ENCODE data around the gene ADGRG3. TPM values are rescaled to one million over a fixed set of nuclear protein-coding genes. Genes with fewer than 3 reads are reported as not detected.

Gene ADGRG3
- total RNA-seq, 2 experiments from 2014 or later = 0.14 TPM; not detected in 1

DNA sequence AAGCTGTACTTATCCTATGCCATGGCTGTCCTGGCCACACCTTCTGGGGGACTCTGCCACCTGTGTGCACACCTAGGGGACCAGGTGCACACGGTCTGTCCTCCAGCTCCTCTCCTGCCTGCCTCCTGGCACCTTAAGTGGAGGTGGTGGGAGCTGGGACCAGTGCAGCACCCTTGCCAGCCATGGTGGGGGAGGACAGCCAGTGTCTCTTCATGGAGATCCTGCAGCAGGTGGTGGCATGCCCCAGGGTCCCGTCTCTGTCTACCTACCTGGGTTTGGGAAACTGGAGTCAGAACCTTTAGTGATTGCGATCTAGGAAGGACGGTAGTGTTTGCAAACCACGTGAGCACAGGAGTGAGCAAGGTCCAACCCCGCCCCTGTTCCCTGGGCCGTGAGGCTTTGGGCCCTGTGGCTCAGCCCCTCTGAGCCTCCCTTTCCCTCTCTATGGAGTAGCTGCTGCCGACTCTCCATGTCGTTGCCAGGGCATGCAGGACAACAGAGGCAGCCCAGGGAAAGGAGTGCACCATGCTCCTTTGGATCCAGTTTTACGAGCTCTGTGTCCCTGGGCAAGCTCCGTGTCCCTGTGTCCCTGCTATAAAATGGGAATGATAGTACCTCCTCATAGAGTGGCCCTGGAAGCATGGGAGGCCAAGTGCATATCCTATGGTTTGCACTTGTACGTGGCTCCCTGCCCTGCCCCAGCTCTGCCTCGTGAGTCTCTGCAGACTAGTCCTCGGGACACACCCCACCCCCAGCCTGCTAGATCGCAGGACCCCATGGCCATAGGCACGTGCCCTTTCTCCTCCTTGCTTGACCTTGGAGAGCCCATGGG lies 32.6 kb upstream of the ADGRG3 start:
- H3K27ac Mint-ChIP-seq = no peak overlapping the region
- peaks cover 2% of the 10 kb centered on the region for H3K4me1 Mint-ChIP-seq (ENCODE audit: low read depth)
- CTCF ChIA-PET = interaction anchor here (0.6 to 10.0 kb wide), 4 partner anchors 13 to 59 kb away, joined by 3 to 63 read pairs (median 6); no protein-coding TSS in a partner anchor
- DNase-seq = no peak
- intact Hi-C loops (cut with micrococcal nuclease) = no loop called here
- H3K4me3 Mint-ChIP-seq = no peak overlapping the region
- no peaks in the 10 kb centered on the region for H3K9me3 Mint-ChIP-seq
- peaks cover 10% of the 10 kb centered on the region for H3K27me3 Mint-ChIP-seq (ENCODE audit: low read depth)
- no peaks in the 10 kb centered on the region for H3K36me3 Mint-ChIP-seq (ENCODE audit: low read depth)

DNA sequence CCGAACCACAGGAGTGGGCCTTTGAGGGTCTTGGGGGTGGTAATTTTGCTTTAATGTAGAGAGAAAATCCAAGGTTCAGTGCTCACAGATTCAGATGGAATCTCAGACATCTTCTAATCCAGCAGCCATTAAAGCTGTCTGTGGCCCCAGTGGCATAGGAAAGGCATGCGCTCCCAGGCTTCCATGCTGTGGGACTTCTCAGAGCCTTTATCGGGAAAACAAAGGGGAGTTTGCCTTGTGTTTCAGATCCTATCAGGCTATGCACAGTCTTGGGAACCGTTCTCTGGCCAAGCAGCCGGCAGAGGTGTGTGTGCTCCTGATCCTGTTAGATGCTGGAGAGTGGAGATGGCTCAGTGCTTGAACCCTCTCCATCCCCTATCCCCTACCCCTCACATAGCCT lies 31.9 kb upstream of the ADGRG3 start:
- H3K4me3 Mint-ChIP-seq = no peak overlapping the region
- DNase-seq = no peak
- no peaks in the 10 kb centered on the region for H3K9me3 Mint-ChIP-seq
- H3K4me1 Mint-ChIP-seq (ENCODE audit: low read depth) = peaks cover 2% of the 10 kb centered on the region
- intact Hi-C loops (cut with micrococcal nuclease) = no loop called here
- H3K36me3 Mint-ChIP-seq (ENCODE audit: low read depth) = no peaks in the 10 kb centered on the region
- CTCF ChIA-PET = interaction anchor here (1.2 to 10.0 kb wide), 2 partner anchors 12 to 43 kb away, joined by 3 to 63 read pairs; no protein-coding TSS in a partner anchor
- peaks cover 4% of the 10 kb centered on the region for H3K27me3 Mint-ChIP-seq (ENCODE audit: low read depth)
- no peak overlapping the region for H3K27ac Mint-ChIP-seq

DNA sequence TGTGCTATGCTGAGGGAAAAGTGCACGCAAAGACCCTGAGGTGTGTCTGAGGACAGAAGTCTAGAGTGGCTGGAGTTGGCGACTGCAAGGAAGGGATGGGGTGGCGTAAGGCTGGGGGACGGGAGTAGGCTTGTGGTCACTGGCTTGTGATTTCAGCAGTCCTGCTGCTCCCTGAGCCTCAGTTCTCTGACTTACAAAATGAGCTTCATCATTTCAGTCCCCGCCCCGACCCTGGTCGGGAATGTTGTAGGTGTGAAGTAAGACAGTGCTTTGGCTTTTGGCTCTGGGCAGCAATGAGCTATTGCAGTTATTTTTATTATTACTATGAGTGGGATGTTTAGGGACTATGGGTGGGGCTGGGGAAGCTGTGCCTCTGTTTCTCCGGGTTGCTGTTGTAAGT lies 31.1 kb upstream of the ADGRG3 start:
- Mint-ChIP-seq H3K9me3 (no peaks in the 10 kb centered on the region), H3K27ac (no peak overlapping the region), H3K4me1 (ENCODE audit: low read depth) (peaks cover 2% of the 10 kb centered on the region), H3K36me3 (ENCODE audit: low read depth) (no peaks in the 10 kb centered on the region), H3K27me3 (ENCODE audit: low read depth) (peaks cover 4% of the 10 kb centered on the region), H3K4me3 (no peak overlapping the region)
- CTCF ChIA-PET = interaction anchor here (0.7 to 10.0 kb wide), 3 partner anchors 12 to 60 kb away, joined by 3 to 63 read pairs (median 3); no protein-coding TSS in a partner anchor
- DNase-seq = no peak
- intact Hi-C loops (cut with micrococcal nuclease) = no loop called here

DNA sequence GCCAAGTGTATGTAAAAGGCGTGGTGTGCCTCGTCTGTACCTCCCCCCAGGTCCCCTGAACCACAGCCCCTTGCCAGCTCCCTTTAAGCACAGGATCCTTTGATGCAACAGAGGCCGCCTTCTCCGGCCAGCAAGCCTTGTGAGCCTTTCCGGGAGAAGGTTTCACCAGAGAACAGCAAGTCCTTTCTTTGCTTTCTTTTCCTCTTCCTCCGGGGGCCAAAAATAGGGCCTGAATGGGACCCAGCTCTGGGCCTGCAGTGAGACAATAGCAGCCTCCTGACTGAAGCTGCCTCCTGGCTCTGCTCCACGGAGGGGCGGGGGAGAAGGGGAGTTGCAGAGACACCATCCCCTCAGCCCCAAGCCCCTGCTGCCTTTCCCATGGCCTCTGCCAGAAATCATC lies 30.7 kb upstream of the ADGRG3 start:
- Mint-ChIP-seq H3K9me3 (no peaks in the 10 kb centered on the region), H3K4me1 (ENCODE audit: low read depth) (peaks cover 2% of the 10 kb centered on the region), H3K27ac (no peak overlapping the region), H3K36me3 (ENCODE audit: low read depth) (no peaks in the 10 kb centered on the region), H3K4me3 (no peak overlapping the region), H3K27me3 (ENCODE audit: low read depth) (peaks cover 4% of the 10 kb centered on the region)
- CTCF ChIA-PET = interaction anchor here (0.7 to 10.0 kb wide), 3 partner anchors 11 to 61 kb away, joined by 3 to 63 read pairs (median 4); no protein-coding TSS in a partner anchor
- no peak for DNase-seq
- intact Hi-C loops (cut with micrococcal nuclease) = no loop called here

DNA sequence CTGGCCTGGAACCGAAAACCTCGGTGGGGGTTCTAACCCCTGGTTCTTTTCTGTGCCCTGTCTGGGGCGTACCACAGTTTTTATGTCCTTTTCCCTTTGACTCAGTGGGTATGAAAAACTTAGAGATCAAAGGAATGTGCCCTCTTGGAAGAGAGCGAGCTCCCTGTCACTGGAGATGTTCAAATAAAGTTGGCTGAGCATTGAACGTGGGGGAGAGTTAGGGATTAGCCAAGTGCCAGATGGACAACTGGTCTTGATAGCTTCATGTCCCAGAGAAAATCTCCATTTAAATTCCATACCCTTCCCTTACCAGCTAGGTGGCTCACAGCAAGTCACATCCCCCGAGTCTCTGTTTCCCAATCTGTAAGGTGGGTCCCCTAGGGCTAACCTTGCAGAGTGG lies 30.1 kb upstream of the ADGRG3 start:
- Mint-ChIP-seq H3K4me3 (no peak overlapping the region), H3K9me3 (no peaks in the 10 kb centered on the region), H3K27me3 (ENCODE audit: low read depth) (peaks cover 4% of the 10 kb centered on the region), H3K27ac (no peak overlapping the region), H3K36me3 (ENCODE audit: low read depth) (no peaks in the 10 kb centered on the region), H3K4me1 (ENCODE audit: low read depth) (peaks cover 2% of the 10 kb centered on the region)
- intact Hi-C loops (cut with micrococcal nuclease) = no loop called here
- no peak for DNase-seq
- CTCF ChIA-PET = interaction anchor here (1.4 to 10.0 kb wide), 2 partner anchors 11 to 28 kb away, joined by 4 to 63 read pairs; no protein-coding TSS in a partner anchor

DNA sequence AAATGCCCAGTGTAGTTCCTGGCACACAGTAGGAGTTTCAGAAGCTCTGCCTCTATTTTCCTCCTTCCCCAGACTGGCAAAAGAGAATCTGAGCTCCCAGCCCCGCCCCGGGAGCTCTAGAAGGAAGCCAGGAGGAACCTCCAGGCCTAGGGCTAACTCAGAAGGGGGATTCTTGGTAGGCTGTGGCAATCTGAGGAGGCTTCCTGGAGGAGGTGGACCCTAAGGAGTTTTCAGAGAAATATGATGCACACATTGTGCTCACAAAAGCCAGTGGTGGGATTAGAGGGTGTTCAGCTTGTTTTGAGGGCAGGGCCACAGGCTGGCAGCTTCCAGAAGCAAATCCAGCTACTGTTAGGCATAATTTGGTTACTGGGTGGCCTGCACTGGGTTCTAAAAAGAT lies 29.7 kb upstream of the ADGRG3 start:
- CTCF ChIA-PET = interaction anchor here (0.8 to 10.0 kb wide), 3 partner anchors 10 to 47 kb away, joined by 3 to 63 read pairs (median 4); no protein-coding TSS in a partner anchor
- Mint-ChIP-seq H3K27me3 (ENCODE audit: low read depth) (peaks cover 4% of the 10 kb centered on the region), H3K27ac (no peak overlapping the region), H3K36me3 (ENCODE audit: low read depth) (no peaks in the 10 kb centered on the region), H3K9me3 (no peaks in the 10 kb centered on the region), H3K4me1 (ENCODE audit: low read depth) (peaks cover 2% of the 10 kb centered on the region), H3K4me3 (no peak overlapping the region)
- DNase-seq = no peak
- intact Hi-C loops (cut with micrococcal nuclease) = no loop called here

DNA sequence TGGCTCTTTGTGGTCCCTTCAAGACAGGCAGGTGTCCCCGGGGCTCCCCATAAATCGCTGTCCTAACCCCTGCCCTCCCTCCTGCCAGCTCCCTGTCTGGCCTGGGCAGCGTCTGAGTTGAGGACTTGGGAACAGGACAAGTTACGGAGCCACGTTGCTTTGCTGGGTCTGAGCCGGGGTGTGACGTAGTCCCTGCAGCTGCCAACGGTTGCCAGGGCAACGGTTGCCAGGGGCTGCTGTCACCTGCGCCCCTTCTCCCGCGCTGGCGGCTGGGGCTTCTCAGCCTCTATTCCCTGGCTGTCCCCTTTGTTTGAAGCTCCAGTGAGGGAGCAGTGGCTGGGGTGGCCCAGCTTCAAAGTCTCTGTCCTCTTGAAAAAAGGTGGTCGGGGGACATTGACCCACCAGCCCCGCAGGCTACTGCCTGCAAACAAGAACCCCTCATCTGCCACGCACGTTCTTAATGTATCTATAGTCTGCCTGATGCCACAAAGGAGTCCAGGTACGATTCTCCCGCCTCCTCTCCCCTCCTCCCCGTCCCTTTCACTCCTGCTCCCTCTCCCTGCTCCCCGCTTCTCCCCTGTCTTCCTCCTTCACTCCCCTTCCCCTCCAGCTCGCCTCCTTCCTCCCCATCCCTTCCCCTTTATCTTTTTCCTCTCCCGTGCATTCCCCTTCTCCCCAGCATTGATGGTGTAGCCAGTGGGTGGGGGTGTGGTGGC lies 28.8 kb upstream of the ADGRG3 start:
- no peak overlapping the region for H3K27ac Mint-ChIP-seq
- H3K4me3 Mint-ChIP-seq = no peak overlapping the region
- CTCF ChIA-PET = interaction anchor here (0.8 to 10.0 kb wide), 4 partner anchors 9 to 48 kb away, joined by 3 to 63 read pairs (median 7); no protein-coding TSS in a partner anchor
- intact Hi-C loops (cut with micrococcal nuclease) = no loop called here
- DNase-seq = no peak
- H3K9me3 Mint-ChIP-seq = no peaks in the 10 kb centered on the region
- peaks cover 4% of the 10 kb centered on the region for H3K27me3 Mint-ChIP-seq (ENCODE audit: low read depth)
- no peaks in the 10 kb centered on the region for H3K36me3 Mint-ChIP-seq (ENCODE audit: low read depth)
- H3K4me1 Mint-ChIP-seq (ENCODE audit: low read depth) = peaks cover 2% of the 10 kb centered on the region

DNA sequence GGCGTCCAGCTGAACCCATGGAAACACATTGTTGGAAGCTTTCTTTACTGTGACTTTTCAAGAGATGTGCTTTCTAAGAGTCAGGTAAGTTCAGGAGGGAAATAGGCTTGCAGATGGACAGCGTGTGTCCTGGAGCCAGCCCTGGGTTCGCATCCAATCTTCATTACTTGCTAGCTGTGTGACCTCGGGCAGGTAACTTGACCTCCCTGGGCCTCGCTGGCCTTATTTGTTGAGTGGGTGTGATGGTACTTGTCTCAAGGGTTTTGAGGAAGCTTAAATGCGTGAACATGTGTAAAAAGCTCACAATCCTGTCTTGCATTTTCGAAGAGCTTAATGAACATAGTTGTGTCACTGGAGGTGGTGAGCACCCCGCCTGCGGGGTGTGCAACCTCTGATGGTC lies 27.9 kb upstream of the ADGRG3 start:
- Mint-ChIP-seq H3K36me3 (ENCODE audit: low read depth) (no peaks in the 10 kb centered on the region), H3K27me3 (ENCODE audit: low read depth) (peaks cover 4% of the 10 kb centered on the region), H3K27ac (no peak overlapping the region), H3K4me1 (ENCODE audit: low read depth) (peaks cover 2% of the 10 kb centered on the region), H3K4me3 (no peak overlapping the region), H3K9me3 (no peaks in the 10 kb centered on the region)
- no peak for DNase-seq
- CTCF ChIA-PET = interaction anchor here (1.1 to 10.0 kb wide), 5 partner anchors 8 to 64 kb away, joined by 3 to 63 read pairs (median 11); no protein-coding TSS in a partner anchor
- intact Hi-C loops (cut with micrococcal nuclease) = no loop called here

DNA sequence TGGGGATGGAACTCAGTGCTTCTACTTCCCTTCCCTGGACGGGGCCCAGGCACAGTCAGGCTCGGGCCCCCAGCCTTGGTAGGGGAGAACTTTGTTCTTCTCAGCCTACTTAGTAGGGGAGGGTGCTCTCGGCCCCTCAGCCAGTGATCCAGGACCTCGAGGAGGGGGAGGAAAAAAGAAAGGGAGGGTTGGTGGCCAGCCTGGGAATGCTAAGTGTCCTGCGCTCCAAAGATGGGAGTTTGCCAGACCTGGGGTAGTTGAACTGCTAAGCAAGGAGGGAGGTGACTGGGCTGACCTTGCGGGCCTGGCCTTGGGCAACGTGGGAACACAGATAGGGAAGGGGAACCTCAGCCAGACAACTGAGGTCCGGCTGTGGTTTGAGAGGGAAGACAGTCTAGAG lies 27.5 kb upstream of the ADGRG3 start:
- CTCF ChIA-PET = interaction anchor here (2.3 to 10.0 kb wide), 4 partner anchors 8 to 64 kb away, joined by 9 to 63 read pairs (median 13); no protein-coding TSS in a partner anchor
- Mint-ChIP-seq H3K9me3 (no peaks in the 10 kb centered on the region), H3K4me3 (no peak overlapping the region), H3K36me3 (ENCODE audit: low read depth) (no peaks in the 10 kb centered on the region), H3K4me1 (ENCODE audit: low read depth) (peaks cover 2% of the 10 kb centered on the region), H3K27me3 (ENCODE audit: low read depth) (peaks cover 4% of the 10 kb centered on the region), H3K27ac (no peak overlapping the region)
- DNase-seq = no peak
- intact Hi-C loops (cut with micrococcal nuclease) = no loop called here

DNA sequence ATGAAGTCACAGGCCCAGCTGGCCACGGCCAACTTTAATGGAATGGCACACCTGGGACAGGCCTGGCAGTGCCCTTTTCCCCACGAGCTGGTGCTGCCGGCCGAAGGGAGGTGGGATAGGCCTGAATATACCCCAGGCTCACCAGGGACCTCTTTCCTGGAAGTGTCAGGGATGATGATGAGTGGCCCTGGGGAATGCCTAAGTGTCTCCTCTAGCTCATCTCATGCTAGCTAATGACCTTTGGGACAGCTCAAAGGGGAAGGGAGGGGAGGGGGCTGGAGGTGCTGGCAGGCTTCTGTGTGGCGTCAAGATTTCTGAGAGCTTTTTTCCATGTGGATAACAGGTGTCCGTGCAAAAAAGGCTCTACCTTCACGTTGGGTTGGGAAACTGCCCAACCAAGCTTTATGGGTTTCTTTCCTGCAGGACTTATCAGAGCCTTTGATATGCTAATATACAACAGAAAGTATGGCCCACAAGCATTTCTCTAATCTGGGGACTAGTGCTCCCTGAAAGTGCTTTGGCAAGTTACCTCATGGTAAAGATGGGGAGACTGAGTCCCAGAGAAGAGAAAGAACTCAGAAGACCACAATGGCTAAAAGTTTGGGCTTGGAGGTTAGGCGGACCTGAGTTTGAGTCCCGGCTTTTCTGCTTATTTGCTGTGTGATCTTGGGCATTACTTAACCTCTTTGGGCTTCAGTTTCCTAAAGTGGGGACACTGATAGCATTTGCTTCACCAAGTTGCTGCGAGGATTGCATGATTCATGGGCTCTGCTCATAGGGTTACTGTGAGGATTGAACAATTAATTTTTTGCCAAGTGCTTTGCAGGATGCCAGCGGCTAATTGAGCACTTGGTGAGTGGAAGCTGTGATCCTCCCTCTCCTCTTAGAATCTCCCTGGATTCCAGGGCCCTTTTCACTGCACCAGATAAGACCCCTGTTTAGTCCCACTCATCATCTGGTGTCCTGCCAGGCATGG lies 25.7 kb upstream of the ADGRG3 start:
- no peak for DNase-seq
- H3K9me3 Mint-ChIP-seq = no peaks in the 10 kb centered on the region
- H3K27me3 Mint-ChIP-seq (ENCODE audit: low read depth) = peaks cover 4% of the 10 kb centered on the region
- intact Hi-C loops (cut with micrococcal nuclease) = no loop called here
- no peaks in the 10 kb centered on the region for H3K36me3 Mint-ChIP-seq (ENCODE audit: low read depth)
- CTCF ChIA-PET = interaction anchor here (0.5 to 3.2 kb wide), 6 partner anchors 33 to 71 kb away, joined by 3 to 15 read pairs (median 8); no protein-coding TSS in a partner anchor
- H3K27ac Mint-ChIP-seq = no peak overlapping the region
- peaks cover 2% of the 10 kb centered on the region for H3K4me1 Mint-ChIP-seq (ENCODE audit: low read depth)
- H3K4me3 Mint-ChIP-seq = no peak overlapping the region

DNA sequence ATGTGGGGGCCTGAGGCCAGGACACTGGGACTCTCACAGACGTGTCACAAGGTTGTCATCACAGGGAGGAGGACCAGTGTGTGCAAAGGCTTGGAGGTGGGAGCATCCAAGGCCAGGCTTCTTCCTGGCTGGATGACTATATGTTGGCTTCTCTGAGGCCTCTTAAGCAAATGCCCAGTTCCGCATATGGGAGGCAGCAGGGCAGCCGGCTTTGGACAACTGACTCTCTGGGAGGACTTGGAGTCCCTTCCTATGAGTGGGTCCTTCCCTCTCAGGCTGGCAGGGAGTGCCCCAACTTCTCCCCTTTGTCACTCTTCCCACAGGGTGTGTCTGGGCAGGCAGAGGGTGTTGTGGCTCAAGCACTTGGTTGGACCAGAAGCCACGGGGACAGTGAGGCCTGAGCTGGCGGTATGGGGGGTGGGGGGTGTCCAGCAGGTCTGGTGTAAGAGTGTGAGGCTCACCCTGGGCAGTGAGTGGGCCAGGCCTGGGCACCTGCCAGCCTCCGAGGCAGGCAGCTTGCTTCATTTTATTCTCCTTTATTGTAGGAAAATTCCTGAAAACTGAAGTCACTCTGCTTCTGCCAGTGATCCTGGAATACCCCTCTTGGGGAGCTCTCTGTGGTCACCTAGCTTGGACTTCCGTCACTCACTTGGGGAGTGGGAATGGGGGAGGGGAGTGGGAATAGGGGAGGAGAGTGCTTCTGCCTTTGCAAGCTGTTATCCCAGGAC lies 24.8 kb upstream of the ADGRG3 start:
- H3K4me1 Mint-ChIP-seq (ENCODE audit: low read depth) = peaks cover 9% of the 10 kb centered on the region

More for the DNA sequence above, 24.8 kb upstream of the ADGRG3 start:
- Mint-ChIP-seq H3K36me3 (ENCODE audit: low read depth) (no peaks in the 10 kb centered on the region), H3K27ac (no peak overlapping the region), H3K4me3 (no peak overlapping the region), H3K9me3 (no peaks in the 10 kb centered on the region), H3K27me3 (ENCODE audit: low read depth) (no peaks in the 10 kb centered on the region)
- intact Hi-C loops (cut with micrococcal nuclease) = no loop called here
- DNase-seq = no peak
- CTCF ChIA-PET = interaction anchor here (0.8 to 1.1 kb wide), 2 partner anchors 9 to 33 kb away, joined by 3 to 6 read pairs; no protein-coding TSS in a partner anchor
